AG20443 (cell line): Measurements from ENCODE around the gene GJA1.
"Not testable (repeated sequence)": the region's sequence is repeated elsewhere in the genome, so short reads cannot be mapped to it uniquely, and the experiment has no call there.

ENCODE experiments used
- DNase-seq: peaks from one replicate; pipeline ENCODE4 v3.0.0; 2012; ENCODE audit warnings: low spot score, mixed read lengths

Gene GJA1

DNA sequence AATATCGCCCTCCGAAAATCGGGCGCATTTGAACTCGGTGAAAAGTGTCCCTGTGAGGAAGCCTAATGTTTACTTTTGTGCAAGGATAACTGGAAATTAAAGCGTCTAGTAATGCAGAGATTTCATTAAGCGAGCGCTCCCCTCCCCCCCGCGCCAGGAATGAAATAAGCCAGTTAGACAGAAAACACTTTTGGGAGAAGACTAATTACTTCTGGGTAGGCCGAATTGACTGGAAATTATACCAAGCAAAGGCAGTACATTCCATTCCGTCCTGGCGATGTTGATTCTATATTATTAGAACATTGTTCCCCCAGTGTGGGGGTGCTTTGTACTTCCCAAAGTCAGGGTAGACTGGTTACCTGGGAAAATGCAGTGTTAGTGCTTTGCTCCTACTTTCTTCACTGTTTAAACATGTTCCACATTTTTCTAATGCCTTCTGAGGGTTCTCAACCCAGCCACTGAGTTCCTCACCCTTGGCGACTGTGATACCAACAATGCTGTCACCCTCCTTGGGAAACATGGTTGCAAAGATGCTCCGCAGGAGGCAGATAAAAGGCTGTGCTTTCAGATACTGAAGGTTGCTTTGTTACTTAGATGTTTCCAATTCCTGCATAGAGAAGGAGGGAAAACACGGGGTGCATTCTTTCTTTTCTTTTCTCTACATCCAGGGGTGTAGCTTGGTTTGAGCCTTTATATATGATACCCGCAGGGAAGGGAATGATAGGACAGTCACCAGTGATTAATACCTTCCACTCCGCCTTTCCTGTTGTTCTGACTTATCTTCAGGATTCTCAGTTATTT lies 2.6 kb downstream of the GJA1 start:
- DNase-seq = peak; percentile 40

DNA sequence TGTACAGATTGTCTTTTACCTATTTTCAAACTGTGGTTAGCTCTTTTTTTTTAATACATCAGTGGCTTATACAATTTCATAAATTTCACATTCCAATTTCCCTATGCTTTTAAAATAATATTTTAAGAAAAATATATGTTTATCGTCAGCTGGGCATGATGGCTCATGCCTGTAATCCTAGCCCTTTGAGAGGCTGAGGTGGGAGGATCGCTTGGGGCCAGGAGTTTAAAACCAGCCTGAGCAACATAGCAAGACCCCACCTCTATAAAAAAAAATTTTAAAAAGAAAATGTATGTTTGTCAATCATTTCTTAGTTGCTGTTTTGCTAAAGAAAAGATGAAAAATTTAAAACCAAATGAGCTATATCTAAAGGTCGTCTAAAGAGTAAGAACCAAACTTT lies 3.4 kb downstream of the GJA1 start:
- DNase-seq = no peak

DNA sequence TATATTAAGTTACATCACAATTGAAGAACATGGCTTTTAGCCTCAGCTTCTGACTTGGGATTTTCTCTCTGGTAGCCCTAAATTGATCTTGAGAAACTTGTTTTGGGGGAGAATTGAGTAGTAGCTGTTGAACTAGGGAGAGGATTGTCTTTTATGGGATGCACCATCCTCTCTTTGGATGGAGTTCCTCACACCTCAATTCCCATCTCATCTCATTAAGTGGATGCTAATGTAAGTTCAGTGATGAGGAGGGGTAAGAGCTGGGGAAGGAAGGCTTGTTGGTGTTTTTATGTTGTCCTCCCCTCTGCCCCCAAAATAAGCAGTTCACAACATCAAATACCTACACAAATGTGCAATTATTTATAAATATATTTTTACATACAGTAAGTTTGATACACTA lies 4.0 kb downstream of the GJA1 start:
- no peak for DNase-seq

DNA sequence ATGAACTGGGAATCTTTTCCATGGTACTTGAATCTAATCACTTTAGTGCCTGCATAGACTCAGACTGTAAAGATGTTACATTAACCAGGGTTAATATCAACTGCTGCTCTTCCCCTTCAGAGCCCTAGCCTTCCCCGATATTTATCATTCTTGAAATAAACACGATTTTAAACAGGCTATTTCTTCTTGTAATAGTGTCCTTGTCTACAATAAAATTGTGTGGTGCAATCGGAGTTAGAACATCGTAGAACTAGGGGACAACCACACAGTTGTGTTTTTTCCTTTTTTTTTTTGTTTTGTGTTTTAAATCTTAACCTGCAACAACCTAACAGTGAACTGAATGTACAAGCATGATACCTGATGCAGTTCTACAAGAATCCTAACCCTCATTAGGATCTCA lies 4.5 kb downstream of the GJA1 start:
- no peak for DNase-seq

DNA sequence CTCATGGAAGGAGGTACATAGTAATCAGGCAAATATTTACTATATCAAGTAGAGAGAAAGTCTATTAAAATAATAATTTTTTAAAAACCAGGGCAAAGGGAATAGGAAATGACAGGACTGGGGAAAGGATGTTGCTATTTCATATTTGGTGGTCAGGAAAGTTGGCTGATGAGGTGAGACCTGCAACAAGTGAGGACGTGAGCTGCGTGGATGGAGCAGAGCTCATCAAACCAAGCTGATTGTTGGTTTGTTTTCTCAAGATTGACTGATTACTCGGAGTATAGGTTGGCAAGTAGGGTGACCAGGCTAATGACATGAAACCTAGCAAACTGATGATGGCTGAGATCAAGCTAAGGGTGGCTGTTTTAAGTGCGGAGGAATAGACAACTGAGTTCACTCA lies 6.0 kb downstream of the GJA1 start:
- no peak for DNase-seq

DNA sequence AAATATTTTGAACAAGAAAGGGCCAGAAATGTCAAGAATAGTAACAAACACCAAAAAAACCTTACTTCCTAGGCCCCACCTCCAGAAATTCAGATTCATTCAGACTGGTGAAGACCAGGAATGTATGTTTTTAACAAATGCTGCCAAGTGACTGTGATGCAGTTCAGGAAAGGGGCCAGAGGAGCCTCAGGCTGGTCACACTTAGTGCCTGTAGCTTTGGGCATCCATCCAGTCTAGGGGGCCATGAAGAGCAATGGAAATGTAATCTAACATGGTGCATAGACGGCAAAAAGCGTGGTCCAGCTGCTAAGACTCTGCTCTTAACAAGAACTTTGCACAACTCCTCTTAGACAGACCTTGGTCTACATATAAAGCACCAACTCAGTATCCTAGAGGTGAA lies 7.1 kb downstream of the GJA1 start:
- DNase-seq = no peak

DNA sequence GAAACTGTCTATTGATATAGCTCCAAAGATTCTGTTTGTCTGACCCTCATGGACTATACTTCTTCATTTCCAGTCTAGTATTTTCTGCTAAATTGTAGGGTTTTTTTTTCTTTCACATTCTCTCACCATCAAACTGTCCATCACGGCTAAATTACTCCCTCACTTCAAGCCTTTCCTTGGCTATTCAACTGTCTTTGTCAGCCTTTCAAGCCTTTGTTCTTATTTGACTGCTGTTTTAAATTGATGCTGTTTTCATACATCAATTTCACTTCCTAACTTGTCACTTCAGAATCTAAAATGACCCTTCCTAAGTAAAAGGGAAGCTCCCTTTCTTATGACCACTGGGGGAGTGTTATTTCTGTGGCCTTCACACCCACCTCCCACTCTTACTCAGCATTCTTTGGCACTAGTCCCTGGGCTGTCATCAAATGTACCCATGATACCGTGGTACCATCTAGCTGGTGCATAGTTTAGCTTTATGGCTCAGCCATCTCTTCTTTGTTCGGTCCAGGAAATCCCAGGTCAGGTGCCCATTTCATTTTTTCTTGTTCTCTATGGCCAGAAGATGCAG lies 8.6 kb downstream of the GJA1 start:
- no peak for DNase-seq

DNA sequence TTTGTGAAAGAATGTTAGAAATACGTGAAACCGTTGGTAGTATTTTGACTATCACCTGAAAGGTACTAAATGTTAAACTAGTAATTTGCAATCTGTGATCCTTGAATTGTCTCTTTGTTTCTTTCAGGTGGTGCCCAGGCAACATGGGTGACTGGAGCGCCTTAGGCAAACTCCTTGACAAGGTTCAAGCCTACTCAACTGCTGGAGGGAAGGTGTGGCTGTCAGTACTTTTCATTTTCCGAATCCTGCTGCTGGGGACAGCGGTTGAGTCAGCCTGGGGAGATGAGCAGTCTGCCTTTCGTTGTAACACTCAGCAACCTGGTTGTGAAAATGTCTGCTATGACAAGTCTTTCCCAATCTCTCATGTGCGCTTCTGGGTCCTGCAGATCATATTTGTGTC lies 11.3 kb downstream of the GJA1 start:
- not testable (repeated sequence) for DNase-seq

DNA sequence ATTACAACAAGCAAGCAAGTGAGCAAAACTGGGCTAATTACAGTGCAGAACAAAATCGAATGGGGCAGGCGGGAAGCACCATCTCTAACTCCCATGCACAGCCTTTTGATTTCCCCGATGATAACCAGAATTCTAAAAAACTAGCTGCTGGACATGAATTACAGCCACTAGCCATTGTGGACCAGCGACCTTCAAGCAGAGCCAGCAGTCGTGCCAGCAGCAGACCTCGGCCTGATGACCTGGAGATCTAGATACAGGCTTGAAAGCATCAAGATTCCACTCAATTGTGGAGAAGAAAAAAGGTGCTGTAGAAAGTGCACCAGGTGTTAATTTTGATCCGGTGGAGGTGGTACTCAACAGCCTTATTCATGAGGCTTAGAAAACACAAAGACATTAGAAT lies 12.3 kb downstream of the GJA1 start:
- DNase-seq = not testable (repeated sequence)

DNA sequence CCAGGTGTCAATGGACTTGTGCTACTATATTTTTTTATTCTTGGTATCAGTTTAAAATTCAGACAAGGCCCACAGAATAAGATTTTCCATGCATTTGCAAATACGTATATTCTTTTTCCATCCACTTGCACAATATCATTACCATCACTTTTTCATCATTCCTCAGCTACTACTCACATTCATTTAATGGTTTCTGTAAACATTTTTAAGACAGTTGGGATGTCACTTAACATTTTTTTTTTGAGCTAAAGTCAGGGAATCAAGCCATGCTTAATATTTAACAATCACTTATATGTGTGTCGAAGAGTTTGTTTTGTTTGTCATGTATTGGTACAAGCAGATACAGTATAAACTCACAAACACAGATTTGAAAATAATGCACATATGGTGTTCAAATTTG lies 13.1 kb downstream of the GJA1 start:
- not testable (repeated sequence) for DNase-seq

DNA sequence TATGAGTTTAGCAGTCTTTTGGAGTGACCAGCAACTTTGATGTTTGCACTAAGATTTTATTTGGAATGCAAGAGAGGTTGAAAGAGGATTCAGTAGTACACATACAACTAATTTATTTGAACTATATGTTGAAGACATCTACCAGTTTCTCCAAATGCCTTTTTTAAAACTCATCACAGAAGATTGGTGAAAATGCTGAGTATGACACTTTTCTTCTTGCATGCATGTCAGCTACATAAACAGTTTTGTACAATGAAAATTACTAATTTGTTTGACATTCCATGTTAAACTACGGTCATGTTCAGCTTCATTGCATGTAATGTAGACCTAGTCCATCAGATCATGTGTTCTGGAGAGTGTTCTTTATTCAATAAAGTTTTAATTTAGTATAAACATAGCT lies 13.9 kb downstream of the GJA1 start:
- DNase-seq = no peak

DNA sequence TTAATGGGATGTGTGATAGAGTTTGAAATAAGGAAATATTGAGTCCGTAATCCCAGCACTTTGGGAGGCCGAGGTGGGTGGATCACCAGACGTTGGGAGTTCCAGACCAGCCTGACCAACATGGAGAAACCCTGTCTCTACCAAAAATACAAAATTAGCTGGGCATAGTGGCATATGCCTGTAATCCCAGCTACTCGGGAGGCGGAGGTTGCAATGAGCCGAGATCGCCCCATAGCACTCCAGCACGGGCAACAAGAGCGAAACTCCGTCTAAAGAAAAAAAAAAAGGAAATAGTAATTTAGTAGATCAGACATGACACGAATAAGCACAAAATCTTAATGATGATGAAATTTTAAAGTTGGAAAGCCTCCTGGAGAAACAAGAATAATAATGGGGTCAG lies 14.8 kb downstream of the GJA1 start:
- DNase-seq = no peak

DNA sequence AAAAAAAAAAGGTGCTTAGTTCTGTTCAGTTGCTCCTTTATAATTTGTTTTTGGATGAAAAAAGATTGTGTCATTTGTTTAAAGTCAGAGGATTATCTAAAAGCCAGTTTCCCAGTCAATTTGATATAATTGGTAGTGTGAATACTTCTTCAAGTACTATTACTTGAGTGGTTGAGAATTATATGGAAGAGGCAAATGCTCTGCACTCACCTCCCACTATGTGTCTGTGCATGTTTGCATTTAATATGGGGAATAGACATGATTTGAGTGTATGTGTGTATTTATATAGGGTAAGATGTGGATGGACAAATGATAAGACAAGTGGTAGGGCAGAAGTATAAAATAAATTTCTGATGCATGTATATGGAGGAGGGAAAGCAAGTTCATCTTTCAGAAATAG lies 15.8 kb downstream of the GJA1 start:
- no peak for DNase-seq

DNA sequence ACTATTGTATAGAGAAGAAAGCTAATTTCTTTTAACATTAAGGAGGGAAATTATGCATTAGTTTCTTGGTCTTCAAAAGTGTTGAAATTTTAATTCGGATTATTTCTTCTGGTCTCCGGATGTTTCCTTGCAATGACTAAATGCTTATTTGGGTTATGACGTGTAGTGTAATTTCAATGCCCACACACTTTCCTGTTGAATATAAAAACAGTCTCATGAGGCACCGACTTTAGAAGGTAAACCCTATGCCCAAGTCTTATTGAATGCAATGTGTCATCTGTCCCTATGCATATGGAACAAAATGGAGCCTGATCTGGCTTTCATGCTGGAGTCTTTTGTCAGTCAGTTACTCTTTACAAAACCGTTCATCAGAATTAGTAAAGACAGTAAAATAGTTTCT lies 17.7 kb downstream of the GJA1 start:
- DNase-seq = no peak

DNA sequence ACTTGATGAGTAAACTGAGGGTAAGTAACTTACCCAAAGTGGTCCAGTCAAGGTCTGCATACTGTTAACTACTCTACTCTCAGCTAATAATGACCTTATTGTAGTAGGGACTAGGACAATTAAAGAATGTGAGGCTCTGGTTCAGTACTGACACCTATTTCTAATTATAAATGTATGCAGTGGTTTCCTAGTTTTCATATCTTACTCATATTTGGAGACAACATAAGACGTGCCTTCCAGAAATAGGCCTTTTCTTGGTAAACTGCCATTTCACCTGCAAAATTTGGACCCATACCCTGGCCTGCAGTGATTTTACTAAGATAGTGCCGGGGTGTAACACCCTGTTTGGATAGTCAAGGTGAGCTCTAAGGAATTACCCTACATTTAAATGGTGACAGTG lies 24.7 kb downstream of the GJA1 start:
- DNase-seq = no peak

DNA sequence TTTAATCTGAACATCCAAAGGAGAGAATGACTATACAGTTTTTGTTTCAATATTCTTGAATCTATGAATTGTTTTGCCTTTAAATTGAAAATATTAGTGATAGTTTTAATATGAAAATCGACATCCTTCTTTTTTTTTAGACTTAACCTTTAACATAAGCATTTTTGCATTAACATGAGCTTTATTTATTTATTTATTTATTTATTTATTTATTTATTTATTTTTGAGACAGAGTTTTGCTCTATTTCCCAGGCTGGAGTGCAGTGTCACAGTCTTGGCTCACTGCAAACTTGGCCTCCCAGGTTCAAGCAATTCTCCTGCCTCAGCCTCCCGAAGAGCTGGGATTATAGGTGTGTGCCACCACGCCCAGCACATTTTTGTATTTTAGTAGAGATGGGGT lies 27.6 kb downstream of the GJA1 start:
- no peak for DNase-seq

DNA sequence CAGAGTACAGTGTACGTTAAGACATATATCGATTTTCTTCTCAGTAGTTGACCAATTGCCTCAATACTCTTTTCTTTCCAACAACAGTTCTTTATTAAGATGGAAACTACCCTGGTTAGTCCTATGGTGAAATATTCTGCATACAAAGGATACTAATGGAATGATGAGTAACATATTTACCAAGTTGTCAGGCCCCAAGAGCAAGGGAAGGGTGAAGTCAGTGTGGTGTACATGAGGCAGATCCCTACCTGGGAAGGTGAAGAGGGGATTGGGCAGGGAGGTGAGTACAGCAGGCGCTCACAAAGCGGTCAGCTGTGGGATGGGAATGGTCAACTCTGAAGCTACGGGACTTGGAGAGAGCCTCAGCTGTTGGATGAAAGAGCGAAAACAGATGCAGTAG lies 29.7 kb downstream of the GJA1 start:
- DNase-seq = no peak

DNA sequence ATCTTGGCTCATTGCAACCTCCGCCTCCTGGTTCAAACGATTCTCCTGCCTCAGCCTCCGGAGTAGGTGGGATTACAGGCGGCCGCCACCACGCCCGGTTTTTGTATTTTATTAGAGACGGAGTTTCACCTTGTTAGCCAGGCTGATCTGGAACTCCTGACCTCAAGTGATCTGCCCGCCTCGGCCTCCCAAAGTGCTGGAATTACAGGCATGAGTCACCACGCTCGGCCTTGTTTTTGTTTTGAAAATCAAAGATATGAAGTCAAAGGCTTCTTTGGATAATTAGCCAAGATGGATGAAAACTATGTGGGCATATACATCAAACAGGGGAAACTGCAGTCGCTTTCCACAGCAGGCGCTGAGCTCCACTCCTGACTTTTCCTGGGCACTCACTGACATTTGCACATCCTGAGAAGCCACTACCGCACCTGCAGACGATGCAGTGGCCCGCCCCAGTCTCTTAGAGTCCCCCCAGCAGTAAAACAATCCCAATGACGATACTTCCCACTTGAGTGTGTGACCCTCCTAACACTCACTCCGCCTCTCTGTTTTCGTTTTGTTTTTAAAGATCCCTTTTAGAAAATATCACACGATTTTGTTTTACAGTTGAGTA lies 44.1 kb downstream of the GJA1 start:
- DNase-seq = no peak

DNA sequence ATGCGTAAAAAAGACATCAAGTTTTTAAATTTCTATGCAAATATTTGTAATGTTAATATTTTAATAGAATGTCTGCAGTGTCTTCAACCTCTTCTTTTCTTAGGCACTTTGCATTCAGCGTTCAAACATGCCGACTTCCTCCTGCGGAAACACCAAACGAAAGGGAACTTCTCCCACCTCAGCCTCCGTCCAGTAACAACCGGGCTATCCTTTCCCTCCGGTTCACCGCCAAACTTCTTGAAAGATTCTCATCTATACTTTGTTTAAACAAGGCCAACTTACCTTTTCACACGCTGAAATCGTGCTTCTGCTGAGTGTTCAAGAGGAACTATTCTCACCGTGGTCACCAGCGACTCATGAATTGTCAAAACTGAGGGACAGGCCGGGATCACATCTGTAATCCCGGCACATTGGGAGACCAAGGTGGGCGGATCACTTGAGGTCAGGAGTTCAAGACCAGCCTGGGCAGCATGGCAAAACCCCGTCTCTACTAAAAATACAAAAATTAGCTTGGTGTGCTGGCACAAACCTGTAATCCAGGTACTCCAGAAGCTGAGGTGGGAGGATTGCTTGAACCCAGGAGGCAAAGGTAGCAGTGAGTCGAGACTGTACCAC lies 44.8 kb downstream of the GJA1 start:
- DNase-seq = no peak

DNA sequence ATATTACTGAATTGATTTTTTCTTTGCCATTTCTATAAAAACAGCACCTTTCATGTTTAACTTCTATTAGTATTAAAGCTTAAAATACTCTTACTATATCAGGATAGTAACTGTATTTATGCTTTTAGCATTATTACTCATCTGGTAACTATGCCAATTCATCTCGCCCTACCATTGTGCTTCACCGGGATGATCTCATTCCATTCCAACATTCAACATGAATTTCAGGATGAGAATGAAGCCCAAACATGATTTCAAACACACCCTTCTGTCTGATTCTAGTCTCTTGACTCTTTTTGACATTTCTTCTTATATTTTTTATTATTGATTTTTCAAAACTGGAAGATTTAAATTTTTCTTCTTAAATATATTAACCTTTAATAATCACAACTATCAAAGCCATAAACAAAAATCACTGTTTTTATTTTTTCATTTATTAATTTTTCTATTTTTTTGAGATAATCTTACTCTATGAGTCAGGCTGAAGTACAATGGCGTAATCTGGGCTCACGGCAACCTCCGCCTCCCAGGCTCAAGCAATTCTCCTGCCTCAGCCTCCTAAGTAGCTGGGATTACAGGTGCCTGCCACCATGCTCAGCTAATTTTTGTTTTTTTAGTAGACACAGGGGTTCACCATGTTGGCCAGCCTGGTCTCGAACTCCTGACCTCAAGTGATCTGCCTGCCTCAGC lies 46.7 kb downstream of the GJA1 start:
- peak; percentile 69 for DNase-seq

DNA sequence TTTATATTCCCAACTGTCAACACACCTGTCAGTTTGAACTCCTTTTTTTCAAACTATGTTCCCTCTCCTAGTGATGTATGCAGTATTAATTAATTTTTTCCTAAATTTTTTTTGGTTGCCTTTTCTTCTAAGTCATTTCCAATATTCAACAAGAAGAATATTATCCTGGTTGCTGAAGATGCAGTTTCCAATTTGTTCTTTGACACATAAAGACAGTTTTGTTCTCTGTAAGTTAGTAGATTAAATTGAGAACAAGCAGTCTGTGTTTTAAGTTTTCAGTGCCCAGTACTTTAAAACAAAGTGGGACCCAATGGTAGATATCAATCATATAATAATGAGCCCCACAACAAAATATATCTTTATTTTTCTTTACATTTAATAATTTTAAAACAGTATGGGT lies 47.3 kb downstream of the GJA1 start:
- no peak for DNase-seq

DNA sequence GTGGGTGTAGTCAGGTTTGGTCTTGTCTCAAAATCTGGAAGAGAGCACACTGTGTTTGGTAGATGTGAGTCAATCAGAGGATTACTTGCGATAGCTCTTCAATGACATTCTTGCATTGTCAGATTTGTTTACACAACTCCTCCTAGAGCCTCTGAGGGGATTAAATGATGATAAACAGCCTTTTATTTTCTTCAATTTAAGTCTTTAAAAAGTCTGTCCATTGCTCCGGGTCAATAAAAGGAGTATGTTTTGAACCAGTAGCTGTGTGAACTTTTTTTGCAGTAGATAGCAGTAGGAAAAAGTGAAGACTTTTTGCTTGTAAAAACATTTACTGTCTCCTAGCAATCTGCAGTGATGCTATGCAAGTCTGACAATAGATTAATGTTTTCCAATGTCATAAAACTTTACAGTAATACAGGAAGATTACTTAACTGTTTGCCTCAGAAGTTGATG lies 49.9 kb downstream of the GJA1 start:
- DNase-seq = no peak

DNA sequence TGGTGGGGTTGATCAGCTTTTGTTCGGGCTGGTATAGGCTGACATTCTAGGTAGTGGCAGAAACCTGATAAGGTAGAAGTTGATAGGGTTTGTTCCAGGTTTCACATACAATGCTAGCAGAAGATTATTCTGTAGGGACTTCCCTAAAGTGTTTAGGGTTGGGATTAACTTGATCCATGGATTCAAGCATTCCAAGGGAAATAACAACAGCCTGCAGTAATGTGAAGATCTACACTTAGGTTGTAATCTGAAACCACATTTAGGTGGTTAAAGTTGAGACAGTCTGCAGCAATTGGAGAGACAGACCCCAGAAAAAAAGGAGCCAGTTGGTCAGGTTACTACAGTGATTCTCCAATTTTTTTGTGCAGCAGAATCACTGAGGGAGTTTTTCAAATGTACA lies 56.1 kb downstream of the GJA1 start:
- DNase-seq = no peak
